Upper lobe of left lung (tissue), 4 donors: Measurements from ENCODE around the gene TFF1.

Experiments
- CTCF ChIP-seq, 6 experiments: fragments of 450-650 bp in 4 of 6; fragments of 200-600 bp in 2 of 6; sonication (generic) in 2 of 6; IDR thresholded peaks; one replicate each; pipeline ENCODE4 v1.5.1; 2016 to 2019; ENCODE audit warnings: antibody characterized with exemption in 6 of 6
- POLR2A ChIP-seq, 4 donors: fragments of 450-650 bp; IDR thresholded peaks; one replicate each; pipeline ENCODE4 v1.5.1; 2016 to 2017; ENCODE audit warnings: antibody characterized with exemption in 4 of 4, mild to moderate bottlenecking in 2 of 4

- TF ChIP-seq CTCF (IDR thresholded peaks at IDR 0.05) (no peak), POLR2A (IDR thresholded peaks at IDR 0.05) (no peak)
Observed at GRCh38 chr21:42396799-42397745, 30.7 kb upstream of the TFF1 start.
